Measurements from ENCODE around the gene ARL3. TPM values are rescaled to one million over a fixed set of nuclear protein-coding genes. Genes with fewer than 3 reads are reported as not detected.

Gene ARL3
- total RNA-seq, 4 donors from 2014 or later, result 7.9 to 9.8 (median 8.4) TPM

GRCh38 chr10:102682981-102683380 is 31.2 kb downstream of the ARL3 start:
- Histone ChIP-seq H3K4me3 (no peak overlapping the region), H3K27ac (replicated peaks in 1 of 4) (no peak overlapping the region), H3K9me3 (no peaks in the 10 kb centered on the region), H3K27me3 (no peaks in the 10 kb centered on the region), H3K4me1 (peaks cover 12 to 16% (median 15%) of the 10 kb centered on the region in 4 donors), H3K36me3 (peaks cover under 1 to 48% (median 31%) of the 10 kb centered on the region in 4 donors)
- no peak for DNase-seq (ENCODE audit: extremely low spot score)
- 96% methylated on average over 4 of the region's 4 CpGs for WGBS
- TF ChIP-seq CTCF (IDR thresholded peaks at IDR 0.05) (no peak), EP300 (IDR thresholded peaks at IDR 0.05) (no peak)
- intact Hi-C loops (cut with DNase I), result no loop called here

- Histone ChIP-seq H3K4me1 (peaks cover 18 to 21% (median 21%) of the 10 kb centered on the region in 4 donors), H3K9me3 (no peaks in the 10 kb centered on the region), H3K36me3 (peaks cover 0 to 48% (median 31%) of the 10 kb centered on the region in 4 donors), H3K4me3 (no peak overlapping the region), H3K27ac (replicated peaks in 1 of 4) (no peak overlapping the region), H3K27me3 (no peaks in the 10 kb centered on the region)
- WGBS, result 90% methylated on average over 7 of the region's 7 CpGs
- DNase-seq (ENCODE audit: extremely low spot score), result no peak
- TF ChIP-seq EP300 (IDR thresholded peaks at IDR 0.05) (no peak), CTCF (IDR thresholded peaks at IDR 0.05) (no peak), POLR2AphosphoS5 (IDR thresholded peaks at IDR 0.05) (no peak), POLR2A (IDR thresholded peaks at IDR 0.05; ENCODE audit: low read depth) (no peak)
- intact Hi-C loops (cut with DNase I), result no loop called here
Measured at GRCh38 chr10:102682416-102682815, 31.8 kb downstream of the ARL3 start.

DNA sequence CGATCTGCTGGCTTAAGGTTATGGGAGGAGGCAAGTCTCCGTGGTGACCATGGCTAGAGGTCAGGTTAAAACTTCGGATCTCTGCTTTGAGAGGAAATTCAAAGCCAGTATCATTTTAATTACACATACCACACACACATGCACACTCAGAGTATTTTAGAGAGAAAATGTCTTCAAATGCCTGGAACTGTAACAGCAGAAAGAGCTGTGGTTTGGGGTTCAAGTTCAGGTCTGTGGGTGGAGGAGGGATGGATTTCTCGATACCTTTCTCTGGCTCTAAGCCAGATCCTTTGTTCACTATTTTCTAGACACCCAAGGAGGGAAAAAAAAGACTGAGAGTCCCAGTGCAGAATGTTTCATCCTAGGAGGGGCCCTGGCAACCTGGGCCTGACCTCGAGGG is 32.5 kb downstream of the ARL3 start:
- Histone ChIP-seq H3K4me3 (no peak overlapping the region), H3K36me3 (peaks cover 0 to 44% (median 28%) of the 10 kb centered on the region in 4 donors), H3K27me3 (no peaks in the 10 kb centered on the region), H3K4me1 (peaks cover 25 to 29% (median 28%) of the 10 kb centered on the region in 4 donors), H3K9me3 (no peaks in the 10 kb centered on the region), H3K27ac (replicated peaks in 1 of 4) (no peak overlapping the region)
- no peak for DNase-seq (ENCODE audit: extremely low spot score)
- intact Hi-C loops (cut with DNase I), result no loop called here
- TF ChIP-seq EP300 (IDR thresholded peaks at IDR 0.05) (no peak), POLR2A (IDR thresholded peaks at IDR 0.05; ENCODE audit: low read depth) (no peak), CTCF (IDR thresholded peaks at IDR 0.05) (no peak)
- WGBS, result 79% methylated on average over 5 of the region's 5 CpGs

GRCh38 chr10:102679596-102679995 is 34.6 kb downstream of the ARL3 start:
- intact Hi-C loops (cut with DNase I), result no loop called here
- DNase-seq (ENCODE audit: extremely low spot score), result no peak
- H3K27ac ChIP-seq (replicated peaks in 1 of 4), result no peak overlapping the region
- no peak overlapping the region for H3K4me3 ChIP-seq
- 98% methylated on average over 4 of the region's 4 CpGs for WGBS
- H3K27me3 ChIP-seq, result no peaks in the 10 kb centered on the region
- TF ChIP-seq POLR2AphosphoS5 (IDR thresholded peaks at IDR 0.05), result no peak
- no peak for TF ChIP-seq POLR2A (IDR thresholded peaks at IDR 0.05; ENCODE audit: low read depth)
- no peak for TF ChIP-seq CTCF (IDR thresholded peaks at IDR 0.05)
- TF ChIP-seq EP300 (IDR thresholded peaks at IDR 0.05), result no peak
- H3K9me3 ChIP-seq, result no peaks in the 10 kb centered on the region
- peaks cover 0 to 28% (median 16%) of the 10 kb centered on the region in 4 donors for H3K36me3 ChIP-seq
- peaks cover 44 to 50% (median 48%) of the 10 kb centered on the region in 4 donors for H3K4me1 ChIP-seq

DNA sequence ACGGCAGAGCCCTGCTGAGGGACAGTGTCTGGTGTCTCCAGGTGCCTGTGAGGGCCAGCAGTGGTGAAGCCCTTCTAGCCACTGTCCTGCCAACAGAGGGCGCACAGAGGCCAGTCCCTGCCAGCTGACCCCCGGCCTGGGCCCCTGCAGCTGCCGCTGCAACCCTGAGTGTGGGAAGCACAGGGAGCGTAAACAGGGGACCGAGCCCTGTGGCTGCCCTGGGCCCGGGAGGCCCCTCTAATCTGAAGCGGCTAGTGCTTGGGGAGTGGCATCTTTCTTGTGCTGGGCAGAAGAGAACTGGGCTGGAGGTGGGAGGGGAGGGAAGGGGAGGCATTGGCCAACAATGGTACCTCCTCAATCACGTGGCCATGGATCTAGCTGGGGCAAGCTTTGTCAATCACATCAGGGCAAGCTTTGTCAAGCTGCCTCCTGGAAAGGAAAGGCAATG is 35.3 kb downstream of the ARL3 start:
- no peaks in the 10 kb centered on the region for H3K9me3 ChIP-seq
- peak overlapping the region in 2 of 4 donors; percentile 9 to 27 for H3K4me3 ChIP-seq
- WGBS, result 32% methylated on average over 5 of the region's 9 CpGs
- H3K4me1 ChIP-seq, result peaks cover 52 to 57% (median 55%) of the 10 kb centered on the region in 4 donors
- intact Hi-C loops (cut with DNase I), result no loop called here
- H3K27me3 ChIP-seq, result no peaks in the 10 kb centered on the region
- H3K36me3 ChIP-seq, result peaks cover 0 to 21% (median 11%) of the 10 kb centered on the region in 4 donors
- DNase-seq (ENCODE audit: extremely low spot score), result no peak
- TF ChIP-seq POLR2AphosphoS5 (IDR thresholded peaks at IDR 0.05), result peak in 1 of 2 donors; percentile 5
- TF ChIP-seq CTCF (IDR thresholded peaks at IDR 0.05), result peak; percentile 43 to 63 (median 47)
- no peak for TF ChIP-seq POLR2A (IDR thresholded peaks at IDR 0.05; ENCODE audit: low read depth)
- TF ChIP-seq EP300 (IDR thresholded peaks at IDR 0.05), result no peak
- H3K27ac ChIP-seq (replicated peaks in 1 of 4), result peak overlapping the region in 1 of 4 donors; percentile 1

Data from esophagus muscularis mucosa (tissue), 4 donors.